A673 (cell line): ENCODE measurements around the gene CAMK1D. TPM values are rescaled to one million over a fixed set of nuclear protein-coding genes. Genes with fewer than 3 reads are reported as not detected.
"Not testable (repeated sequence)": the region's sequence is repeated elsewhere in the genome, so short reads cannot be mapped to it uniquely, and the experiment has no call there.

Source experiments
- BruUV-seq: library from RNA; stranded (reverse); fragments of 400-500 nt; replicated peaks from 2 replicates; lab custom pipeline; 2021; lab: Mats Ljungman, UMichigan
- CTCF ChIA-PET: fragments of 300-600 bp; sonication (Branson Sonifier 250); formaldehyde crosslinking; loops from one replicate; lab custom pipeline; 2022; ENCODE audit warnings: antibody characterized with exemption; lab: Charles Lee
- POLR2A ChIA-PET: fragments of 300-600 bp; sonication (Branson Sonifier 250); formaldehyde crosslinking; loops from one replicate; lab custom pipeline; 2022; ENCODE audit warnings: antibody characterized with exemption; ENCODE audit not compliant: low non-redundant PET; lab: Charles Lee
- DNase-seq: peaks from one replicate; pipeline ENCODE4 v3.0.0-alpha.2; 2015; ENCODE audit warnings: low spot score
- H3K27ac ChIP-seq: fragments of 200-600 bp; sonication (generic); 2 replicates; pipeline ENCODE4 v1.5.1; 2016; ENCODE audit warnings: mixed run types, low read depth, mild to moderate bottlenecking, mixed read lengths, antibody characterized with exemption, low read length; ENCODE audit not compliant: poor library complexity, severe bottlenecking
- H3K27me3 ChIP-seq: fragments of 200-600 bp; sonication (generic); replicated peaks from 2 replicates; pipeline ENCODE4 v1.6.1; 2017; ENCODE audit warnings: mixed run types, low read depth, mild to moderate bottlenecking, mixed read lengths, antibody characterized with exemption, low read length; ENCODE audit not compliant: insufficient read depth, poor library complexity
- H3K36me3 ChIP-seq: fragments of 200-600 bp; sonication (generic); 2 replicates; pipeline ENCODE4 v1.6.1; 2016; ENCODE audit warnings: mixed run types, mild to moderate bottlenecking, mixed read lengths, antibody characterized with exemption, low read length; ENCODE audit not compliant: insufficient read depth, poor library complexity, severe bottlenecking
- H3K4me1 ChIP-seq: fragments of 200-600 bp; sonication (generic); 2 replicates; pipeline ENCODE4 v1.6.1; 2017; ENCODE audit warnings: mixed run types, mild to moderate bottlenecking, mixed read lengths, antibody characterized with exemption, low read length; ENCODE audit not compliant: insufficient read depth, poor library complexity, severe bottlenecking
- H3K4me3 ChIP-seq: fragments of 200-600 bp; sonication (generic); 2 replicates; pipeline ENCODE4 v1.5.1; 2016; ENCODE audit warnings: low read depth, mixed run types, mild to moderate bottlenecking, mixed read lengths, low read length; ENCODE audit not compliant: poor library complexity, severe bottlenecking
- H3K9me3 ChIP-seq: fragments of 200-600 bp; sonication (generic); 2 replicates; pipeline ENCODE4 v1.6.1; 2016; ENCODE audit warnings: mixed run types, low read depth, mild to moderate bottlenecking, mixed read lengths, antibody characterized with exemption, low read length; ENCODE audit not compliant: poor library complexity, severe bottlenecking
- CTCF ChIP-seq: fragments of 300-800, 200-600 bp; sonication (generic); conservative IDR thresholded peaks from 2 replicates; pipeline ENCODE4 v1.5.1; 2017; ENCODE audit warnings: low read depth, mild to moderate bottlenecking, antibody characterized with exemption, low read length, moderate library complexity, mixed read lengths
- EZH2 ChIP-seq: fragments of 200-600 bp; sonication (generic); IDR thresholded peaks from 2 replicates; pipeline ENCODE4 v1.6.1; 2017; ENCODE audit warnings: borderline replicate concordance, low read depth, mild to moderate bottlenecking, mixed read lengths, antibody characterized with exemption, low read length; ENCODE audit not compliant: poor library complexity, severe bottlenecking
- intact Hi-C: fragments of 100-400 bp; cut with micrococcal nuclease; formaldehyde crosslinking; loops from one replicate; pipeline ENCODE4 v1.10.0; 2022; ENCODE audit not compliant: unreplicated experiment
- total RNA-seq: library from RNA; stranded (reverse); gene quantifications from 2 replicates; pipeline ENCODE4 v1.2.3, GENCODE V29; 2021

The CAMK1D gene
- total RNA-seq, 1 experiment from 2014 or later: 23.7 TPM

- no peaks in the 10 kb centered on the region for H3K36me3 ChIP-seq
- H3K27me3 ChIP-seq: no peaks in the 10 kb centered on the region
- no peak for DNase-seq
- H3K9me3 ChIP-seq: no peaks in the 10 kb centered on the region
- POLR2A ChIA-PET: no interaction called here
- H3K4me1 ChIP-seq: peaks cover 17% of the 10 kb centered on the region
- no peak overlapping the region for H3K4me3 ChIP-seq
- TF ChIP-seq EZH2: no peak
- TF ChIP-seq CTCF: no peak
- intact Hi-C loops: no loop called here
- CTCF ChIA-PET: no interaction called here
- BruUV-seq: no TSS peak
- no peak overlapping the region for H3K27ac ChIP-seq
Observed at GRCh38 chr10:12324530-12324929, 24.8 kb upstream of the CAMK1D start.

- no TSS peak for BruUV-seq
Observed at GRCh38 chr10:12327074-12327473, 22.3 kb upstream of the CAMK1D start.

GRCh38 chr10:12327476-12327875 is 21.9 kb upstream of the CAMK1D start:
- CTCF ChIA-PET: no interaction called here

More at GRCh38 chr10:12327074-12327473, 22.3 kb upstream of the CAMK1D start:
- Histone ChIP-seq H3K36me3 (no peaks in the 10 kb centered on the region), H3K9me3 (no peaks in the 10 kb centered on the region), H3K27ac (no peak overlapping the region), H3K4me1 (peaks cover 17% of the 10 kb centered on the region), H3K27me3 (no peaks in the 10 kb centered on the region), H3K4me3 (no peak overlapping the region)
- ChIA-PET POLR2A (no interaction called here), CTCF (interaction anchor here (0.6 kb wide), 1 partner anchor 19 kb away, joined by 5 read pairs; no protein-coding TSS in a partner anchor)
- TF ChIP-seq CTCF (no peak), EZH2 (no peak)
- DNase-seq: no peak
- intact Hi-C loops: no loop called here

GRCh38 chr10:12328312-12328711 is 21.0 kb upstream of the CAMK1D start:
- CTCF ChIA-PET, BruUV-seq, POLR2A ChIA-PET: not testable (repeated sequence)

More at GRCh38 chr10:12327476-12327875, 21.9 kb upstream of the CAMK1D start:
- no peak for DNase-seq
- H3K9me3 ChIP-seq: no peaks in the 10 kb centered on the region
- intact Hi-C loops: no loop called here
- no peak overlapping the region for H3K27ac ChIP-seq
- H3K4me1 ChIP-seq: peaks cover 17% of the 10 kb centered on the region
- H3K4me3 ChIP-seq: no peak overlapping the region
- BruUV-seq: no TSS peak
- no peaks in the 10 kb centered on the region for H3K27me3 ChIP-seq
- POLR2A ChIA-PET: no interaction called here
- no peaks in the 10 kb centered on the region for H3K36me3 ChIP-seq
- TF ChIP-seq CTCF: no peak
- no peak for TF ChIP-seq EZH2

More at GRCh38 chr10:12328312-12328711, 21.0 kb upstream of the CAMK1D start:
- H3K27ac ChIP-seq, intact Hi-C loops, H3K9me3 ChIP-seq, H3K4me3 ChIP-seq, DNase-seq, H3K27me3 ChIP-seq, H3K36me3 ChIP-seq: not testable (repeated sequence)
- H3K4me1 ChIP-seq: peaks cover 16% of the 10 kb centered on the region
